Activated CD4-positive, alpha-beta T cell treated with anti-CD3 and anti-CD28 coated beads for 4 hours (primary cell): ENCODE data around the gene TMBIM1.

Source experiments
- DNase-seq, 2 donors: peaks; one replicate each; pipeline ENCODE4 v3.0.0-alpha.2; 2020

The TMBIM1 gene

GRCh38 chr2:218292048-218293014 lies at the start of gene TMBIM1:
Gene TMBIM1 (minus strand): TSS chr2:218292503. CDS start chr2:218282141, 10,362 bp downstream.
- DNase-seq: peak; percentile 76

- DNase-seq: no peak
Observed at GRCh38 chr2:218341381-218341780, 49.1 kb upstream of the TMBIM1 start.

- DNase-seq: no peak
Observed at GRCh38 chr2:218340656-218341055, 48.4 kb upstream of the TMBIM1 start.

- no peak for DNase-seq
Observed at GRCh38 chr2:218334531-218334930, 42.2 kb upstream of the TMBIM1 start.

GRCh38 chr2:218332920-218333645 lies 40.8 kb upstream of the TMBIM1 start:
- DNase-seq: no peak

GRCh38 chr2:218332288-218332687 lies 40.0 kb upstream of the TMBIM1 start:
- DNase-seq: no peak

- no peak for DNase-seq
Observed at GRCh38 chr2:218331745-218332144, 39.4 kb upstream of the TMBIM1 start.

GRCh38 chr2:218329826-218330593 lies 37.7 kb upstream of the TMBIM1 start:
- DNase-seq: no peak

- no peak for DNase-seq
Observed at GRCh38 chr2:218329027-218329825, 36.9 kb upstream of the TMBIM1 start.

- no peak for DNase-seq
Observed at GRCh38 chr2:218328294-218328693, 36.0 kb upstream of the TMBIM1 start.

GRCh38 chr2:218327451-218328210 lies 35.3 kb upstream of the TMBIM1 start:
- DNase-seq: no peak

- no peak for DNase-seq
Observed at GRCh38 chr2:218326315-218326714, 34.0 kb upstream of the TMBIM1 start.

GRCh38 chr2:218325566-218326160 lies 33.4 kb upstream of the TMBIM1 start:
- DNase-seq: no peak

- no peak for DNase-seq
Observed at GRCh38 chr2:218323526-218324472, 31.5 kb upstream of the TMBIM1 start.

GRCh38 chr2:218322768-218323525 lies 30.6 kb upstream of the TMBIM1 start:
- peak; percentile 33 to 39 for DNase-seq

- DNase-seq: no peak
Observed at GRCh38 chr2:218320704-218321336, 28.5 kb upstream of the TMBIM1 start.

- DNase-seq: no peak
Observed at GRCh38 chr2:218319813-218320365, 27.6 kb upstream of the TMBIM1 start.

- no peak for DNase-seq
Observed at GRCh38 chr2:218318241-218318640, 25.9 kb upstream of the TMBIM1 start.
